Mesodermal cell (in vitro differentiated cells): ENCODE measurements around the gene GID8.

ENCODE experiments used
- H3K27ac ChIP-seq: 2 replicates; pipeline ENCODE4 v1.7.0; 2013; ENCODE audit warnings: mild to moderate bottlenecking, low read depth, low read length, moderate library complexity; ENCODE audit not compliant: severe bottlenecking
- H3K36me3 ChIP-seq: 2 replicates; pipeline ENCODE4 v1.7.1; 2013; ENCODE audit warnings: mild to moderate bottlenecking, low read length, moderate library complexity; ENCODE audit not compliant: control insufficient read depth, insufficient read depth
- H3K4me1 ChIP-seq: one replicate; pipeline ENCODE4 v1.7.1; 2013; ENCODE audit warnings: mild to moderate bottlenecking, low read length; ENCODE audit not compliant: insufficient read depth, control insufficient read depth, poor library complexity, severe bottlenecking
- H3K4me3 ChIP-seq: 2 replicates; pipeline ENCODE4 v1.7.0; 2013; ENCODE audit warnings: low read length, control low read depth, mild to moderate bottlenecking; ENCODE audit not compliant: insufficient read depth, poor library complexity, severe bottlenecking; ENCODE audit errors: extremely low read depth
- H3K9me3 ChIP-seq: 2 replicates; pipeline ENCODE4 v1.7.1; 2013; ENCODE audit warnings: mild to moderate bottlenecking, low read length, moderate library complexity; ENCODE audit not compliant: control insufficient read depth
- whole genome bisulfite sequencing, 2 experiments: methylation state at CpG; one replicate each; pipeline ENCODE4 v1.1.5; 2013; ENCODE audit warnings: missing lambda C conversion rate in 2 of 2; ENCODE audit not compliant: insufficient coverage in 2 of 2; 5-methylcytosine and 5-hydroxymethylcytosine counted together

The GID8 gene

DNA sequence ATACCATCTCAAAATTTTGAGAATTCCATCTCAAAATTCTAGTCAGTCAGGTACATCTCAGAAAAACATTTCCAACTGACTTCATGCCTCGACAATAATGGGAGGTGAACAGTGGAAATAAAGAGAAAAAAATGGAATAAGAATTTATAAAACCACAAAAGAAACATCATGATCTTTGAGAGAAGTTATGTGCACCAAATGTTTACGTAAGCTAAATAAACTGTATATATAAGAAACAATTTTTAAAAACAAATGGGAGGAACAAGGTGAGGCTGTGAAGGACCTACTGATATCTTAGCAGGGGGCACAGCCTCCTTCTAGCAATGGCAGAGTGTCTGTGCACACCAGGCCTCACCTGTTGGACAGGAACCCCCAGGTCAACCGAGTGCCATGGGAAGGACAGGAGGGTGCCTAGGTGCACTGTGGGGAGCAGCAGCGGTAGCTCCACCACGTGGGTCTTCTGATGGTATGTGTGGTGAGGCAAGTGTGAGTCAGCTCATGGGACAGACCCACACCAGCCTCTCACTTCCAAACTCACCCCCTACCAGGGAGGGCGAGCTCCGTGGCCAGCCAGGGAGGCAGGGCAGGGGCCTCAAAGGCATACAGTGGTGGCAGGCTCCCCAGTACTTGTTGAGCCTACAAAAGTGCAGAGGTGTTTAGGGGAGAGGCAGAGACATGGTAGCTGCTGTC, 34.9 kb upstream of the GID8 start:
- 86 to 100% methylated on average over 1 of the region's 7 CpGs for WGBS, 2 experiments
- H3K9me3 ChIP-seq = no peaks in the 10 kb centered on the region
- H3K27ac ChIP-seq = no peak overlapping the region
- H3K4me3 ChIP-seq = no peak overlapping the region
- H3K36me3 ChIP-seq = peaks cover 80% of the 10 kb centered on the region
- H3K4me1 ChIP-seq = no peaks in the 10 kb centered on the region

DNA sequence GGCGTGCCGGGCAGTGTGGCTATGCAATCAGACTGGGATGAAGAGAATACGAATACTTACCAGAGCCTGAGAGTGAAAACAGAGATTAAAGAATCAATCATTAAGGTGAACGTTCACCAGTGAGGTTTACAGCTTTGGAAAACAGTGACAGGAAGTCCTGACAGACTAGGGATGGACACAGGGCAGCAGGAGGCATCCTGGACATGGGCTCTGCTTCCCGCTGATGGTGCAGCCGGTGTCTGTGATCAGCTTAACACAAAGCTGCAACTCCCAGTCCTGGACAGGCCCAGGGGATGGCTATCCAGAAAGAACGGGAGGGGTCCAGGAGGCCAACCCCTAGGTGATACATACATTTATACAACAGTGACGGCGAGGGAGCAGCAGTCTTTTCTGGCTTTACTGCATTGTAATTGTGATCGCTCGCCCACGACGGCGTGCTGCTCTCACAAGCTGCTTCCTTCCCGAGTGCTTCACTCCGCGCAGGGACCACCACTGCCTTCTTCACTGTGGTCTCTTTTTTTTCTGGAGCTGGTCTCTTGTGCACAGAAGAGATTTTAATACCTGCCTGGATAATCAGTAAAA, 32.3 kb upstream of the GID8 start:
- WGBS, 2 experiments = 94 to 99% methylated on average over 17 of the region's 17 CpGs
- peaks cover 95% of the 10 kb centered on the region for H3K36me3 ChIP-seq
- no peaks in the 10 kb centered on the region for H3K4me1 ChIP-seq
- H3K9me3 ChIP-seq = no peaks in the 10 kb centered on the region
- no peak overlapping the region for H3K27ac ChIP-seq
- no peak overlapping the region for H3K4me3 ChIP-seq

DNA sequence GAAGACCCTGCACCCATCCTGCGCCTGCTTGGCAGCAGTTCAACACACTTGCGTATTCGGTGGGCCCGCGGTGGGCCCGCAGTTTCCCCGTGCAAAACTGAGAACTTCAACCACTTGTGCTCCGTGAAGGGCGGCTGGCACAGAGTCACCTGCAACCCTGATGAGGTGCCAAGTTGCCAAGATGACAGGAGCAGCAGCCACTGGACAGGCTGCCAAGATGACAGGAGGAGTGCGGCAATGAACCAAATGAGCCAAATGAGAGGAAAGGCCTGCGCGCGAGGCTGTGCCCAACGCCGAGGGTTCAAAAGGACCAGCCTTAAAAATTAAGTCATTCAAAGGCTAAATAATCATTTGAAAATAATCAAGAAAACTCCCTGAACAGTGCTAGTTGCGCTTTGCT, 31.7 kb upstream of the GID8 start:
- 94 to 97% methylated on average over 16 of the region's 16 CpGs for WGBS, 2 experiments
- Histone ChIP-seq H3K27ac (no peak overlapping the region), H3K9me3 (no peaks in the 10 kb centered on the region), H3K36me3 (peaks cover 99% of the 10 kb centered on the region), H3K4me3 (no peak overlapping the region), H3K4me1 (no peaks in the 10 kb centered on the region)

DNA sequence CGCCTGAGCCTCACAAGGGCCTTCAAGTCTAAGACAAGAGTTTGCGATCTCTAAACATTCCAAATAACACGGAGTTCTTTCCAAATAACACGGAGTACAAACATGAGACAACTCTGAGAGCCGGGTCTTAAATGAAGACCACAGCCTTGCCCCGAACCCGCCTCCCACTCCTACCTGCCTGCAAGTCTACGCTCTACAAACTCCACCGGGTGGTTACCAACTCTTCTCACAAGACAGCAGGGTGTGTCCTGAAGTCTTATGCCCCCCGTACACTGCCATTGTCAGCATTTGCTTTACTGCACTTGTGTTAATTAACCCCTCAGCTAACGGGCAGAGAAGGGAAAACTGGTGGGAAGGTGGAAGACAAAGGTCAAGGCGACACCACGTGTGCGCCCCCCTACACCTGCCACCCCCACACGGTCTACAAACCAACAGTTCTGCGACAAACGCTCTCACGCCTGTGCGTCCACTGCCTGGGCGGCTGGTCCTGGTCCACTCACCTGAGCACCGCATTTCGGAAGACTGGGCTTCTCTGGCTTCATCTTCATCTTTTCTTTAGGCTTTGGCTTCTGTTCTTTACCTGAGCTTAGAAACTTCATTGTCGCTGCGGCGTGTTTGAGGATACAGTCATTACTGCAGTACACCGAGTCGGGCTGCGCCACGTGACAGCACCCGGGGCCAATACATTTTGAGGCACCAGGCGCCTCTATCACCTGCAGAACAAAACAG, 31.1 kb upstream of the GID8 start:
- Histone ChIP-seq H3K36me3 (peaks cover 99% of the 10 kb centered on the region), H3K9me3 (no peaks in the 10 kb centered on the region), H3K4me3 (no peak overlapping the region), H3K4me1 (no peaks in the 10 kb centered on the region), H3K27ac (no peak overlapping the region)
- 95 to 98% methylated on average over 23 to 30 of the region's 31 CpGs for WGBS, 2 experiments

DNA sequence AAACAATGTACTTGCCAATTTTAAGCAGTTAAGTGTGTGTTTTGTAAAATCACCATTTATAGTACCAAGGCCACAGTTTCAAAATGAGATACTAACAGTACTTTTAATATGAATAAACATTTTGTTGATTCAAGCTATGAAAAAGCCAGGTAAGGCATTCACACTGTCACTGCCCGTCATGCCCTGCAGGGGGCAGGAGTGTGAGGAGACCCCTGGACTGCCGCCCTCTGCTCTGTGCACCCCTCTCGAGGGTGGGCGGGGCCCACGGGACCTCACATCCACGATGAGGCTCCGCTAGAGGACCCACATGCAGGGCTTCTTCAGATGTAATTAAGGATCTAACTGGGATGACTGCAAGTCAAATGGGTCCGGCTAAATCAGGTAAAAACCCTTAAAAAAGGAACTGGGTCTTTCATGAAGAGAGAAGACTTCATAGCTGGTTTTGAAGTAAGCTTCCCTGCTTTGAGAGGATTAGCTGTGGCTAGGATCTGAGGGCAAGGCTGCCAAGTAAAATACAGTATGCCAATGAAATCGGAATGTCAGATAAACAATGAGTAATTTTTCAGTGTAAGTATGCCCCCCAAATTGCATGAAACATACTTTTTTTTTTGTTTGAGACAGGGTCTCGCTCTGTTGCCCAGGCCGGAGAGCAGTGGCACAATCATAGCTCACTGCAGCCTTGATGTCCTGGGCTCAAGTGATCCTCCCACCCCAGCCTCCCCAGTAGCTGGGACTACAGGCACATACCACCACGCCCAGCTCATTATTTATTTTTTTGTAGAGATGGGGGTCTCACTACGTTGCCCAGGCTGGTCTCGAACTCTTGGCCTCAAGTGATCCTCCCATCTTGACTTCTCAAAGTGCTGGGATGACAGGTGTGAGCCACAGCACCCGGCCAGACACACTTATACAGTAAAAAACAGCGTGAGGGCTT, 30.3 kb upstream of the GID8 start:
- H3K4me1 ChIP-seq = no peaks in the 10 kb centered on the region
- 85 to 89% methylated on average over 10 to 13 of the region's 16 CpGs for WGBS, 2 experiments
- no peak overlapping the region for H3K27ac ChIP-seq
- no peak overlapping the region for H3K4me3 ChIP-seq
- H3K36me3 ChIP-seq = peaks cover 100% of the 10 kb centered on the region
- no peaks in the 10 kb centered on the region for H3K9me3 ChIP-seq

DNA sequence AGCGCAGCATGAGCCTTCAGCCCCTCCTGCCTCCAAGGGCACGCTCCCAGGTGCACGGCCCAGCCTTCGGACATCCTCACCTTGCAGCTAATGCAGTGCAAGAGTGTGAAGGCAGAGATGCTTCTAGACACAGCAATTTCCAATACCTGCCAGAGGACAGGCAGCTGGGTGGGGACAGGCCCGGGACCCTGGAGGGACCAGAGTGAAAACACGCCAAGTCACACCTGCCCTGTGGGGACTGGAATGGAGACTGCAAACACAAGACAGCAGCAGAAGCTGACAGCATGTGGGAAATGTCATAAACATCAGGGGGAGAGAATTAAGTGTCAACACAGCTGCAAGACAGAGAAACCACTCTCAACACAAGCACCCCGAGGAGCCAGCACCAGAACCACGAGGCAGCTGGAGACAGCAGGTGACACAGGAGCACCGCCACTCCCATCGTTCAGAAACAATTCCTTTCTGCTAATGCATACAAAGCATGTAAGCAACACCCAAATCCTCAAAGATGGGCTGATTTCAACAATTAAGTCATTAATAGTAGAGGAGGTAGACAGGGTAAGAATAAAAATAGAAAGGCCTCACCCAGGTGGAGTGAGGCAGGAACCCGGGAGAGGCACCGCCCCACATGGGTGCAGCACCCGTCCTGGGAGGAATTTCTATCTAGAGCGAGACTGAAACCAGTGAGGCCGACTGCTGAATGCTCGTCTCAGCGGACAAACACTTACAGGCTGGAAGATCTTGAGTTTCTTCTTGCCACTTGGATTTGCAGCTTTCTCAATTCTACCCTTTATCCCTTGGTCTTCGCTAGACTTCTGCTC, 28.8 kb upstream of the GID8 start:
- no peak overlapping the region for H3K27ac ChIP-seq
- no peaks in the 10 kb centered on the region for H3K4me1 ChIP-seq
- 93 to 95% methylated on average over 15 to 16 of the region's 18 CpGs for WGBS, 2 experiments
- peaks cover 99% of the 10 kb centered on the region for H3K36me3 ChIP-seq
- H3K4me3 ChIP-seq = no peak overlapping the region
- no peaks in the 10 kb centered on the region for H3K9me3 ChIP-seq

DNA sequence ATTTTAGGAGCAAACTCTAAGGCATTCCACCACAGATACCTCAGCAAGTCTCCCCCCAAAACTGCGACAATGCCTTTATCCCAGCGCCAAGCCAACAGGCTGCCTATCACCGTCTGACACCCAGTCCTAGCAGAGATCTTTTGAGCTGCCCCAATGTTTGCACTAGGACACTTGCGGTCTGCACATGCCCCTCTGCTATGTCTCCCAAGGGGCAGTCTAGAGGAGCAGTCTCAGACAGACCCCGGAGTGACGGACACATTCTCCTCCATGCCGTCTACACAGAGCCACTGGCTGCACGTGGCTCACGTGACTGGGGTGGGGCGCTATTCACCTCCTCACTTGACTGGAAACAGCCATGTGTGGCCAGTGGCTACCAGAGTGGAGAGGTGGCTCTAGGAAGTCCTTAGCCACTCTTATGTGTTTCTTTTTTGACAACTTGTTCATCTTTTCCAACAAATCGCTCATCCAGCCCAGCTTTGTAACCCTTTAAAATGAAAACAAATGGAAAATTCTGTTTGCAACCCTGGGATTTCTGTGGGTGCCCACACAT, 27.7 kb upstream of the GID8 start:
- Histone ChIP-seq H3K36me3 (peaks cover 91% of the 10 kb centered on the region), H3K27ac (no peak overlapping the region), H3K4me1 (peaks cover 6% of the 10 kb centered on the region), H3K4me3 (no peak overlapping the region), H3K9me3 (no peaks in the 10 kb centered on the region)
- WGBS, 2 experiments = 94 to 95% methylated on average over 11 of the region's 11 CpGs

DNA sequence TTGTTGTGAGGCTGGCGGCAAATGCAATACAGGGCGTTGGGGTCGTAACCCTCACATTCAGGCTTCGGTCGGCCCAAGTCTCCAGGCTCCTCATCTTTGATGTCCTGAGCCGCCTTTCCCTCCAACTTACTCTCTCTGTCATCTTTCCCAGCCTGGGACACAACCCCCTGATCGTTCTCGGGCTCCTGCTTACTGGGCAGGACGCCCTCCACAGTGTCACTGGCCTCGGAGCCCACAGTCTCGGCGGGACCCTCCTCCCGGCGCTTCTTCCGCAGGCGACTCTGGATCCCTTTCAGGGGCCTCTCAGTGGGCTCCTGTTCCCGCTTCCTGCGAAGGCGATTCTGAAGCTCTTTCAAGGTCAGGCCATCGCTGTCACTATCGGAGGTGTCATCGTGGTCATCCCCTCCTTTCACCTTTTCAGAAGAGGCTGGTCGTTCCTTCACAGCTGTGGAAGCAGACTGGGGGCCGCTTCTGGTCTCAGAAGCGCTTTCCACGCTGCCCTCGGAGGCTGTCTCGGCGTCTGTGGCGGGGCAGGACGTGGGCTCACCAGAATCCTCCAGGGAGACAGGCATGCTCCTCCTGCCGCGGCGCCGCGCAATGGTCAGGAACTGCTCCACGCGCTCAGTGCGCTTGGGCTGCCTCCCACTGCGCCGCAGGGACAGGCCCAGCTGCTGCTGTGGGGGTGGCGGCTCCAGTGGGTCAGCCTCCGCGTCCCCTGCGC, 27.0 kb upstream of the GID8 start:
- WGBS, 2 experiments = 96 to 97% methylated on average over 42 to 45 of the region's 45 CpGs
- H3K4me1 ChIP-seq = peaks cover 6% of the 10 kb centered on the region
- peaks cover 84% of the 10 kb centered on the region for H3K36me3 ChIP-seq

DNA sequence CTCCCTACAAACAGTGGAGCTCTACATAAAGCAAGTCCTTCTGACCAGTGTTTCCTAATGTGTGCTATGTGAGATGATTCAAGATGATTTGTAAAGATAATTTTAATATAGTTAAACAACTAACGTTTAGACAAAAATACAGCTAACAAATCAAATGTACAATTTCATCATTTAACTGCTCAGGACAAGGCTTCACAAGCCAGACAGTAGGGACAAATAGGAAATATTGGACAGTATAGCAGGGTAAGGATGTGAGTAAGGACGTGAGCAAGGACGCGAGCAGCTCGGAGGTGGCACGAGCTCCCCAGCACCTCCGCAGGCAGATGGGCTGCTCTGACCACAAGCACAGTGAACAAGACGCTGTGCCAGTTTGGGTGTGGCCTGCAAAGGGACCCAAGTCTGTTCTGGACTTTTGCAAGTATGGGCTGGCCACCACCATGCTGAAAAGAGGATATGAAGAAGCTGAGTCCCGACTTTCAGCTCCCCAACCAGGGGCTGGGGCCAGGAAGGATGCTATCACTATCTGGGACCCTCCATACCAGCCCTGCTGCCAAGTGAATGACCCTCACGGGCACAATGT, 26.2 kb upstream of the GID8 start:
- Histone ChIP-seq H3K9me3 (no peaks in the 10 kb centered on the region), H3K4me3 (no peak overlapping the region), H3K27ac (no peak overlapping the region), H3K36me3 (peaks cover 76% of the 10 kb centered on the region), H3K4me1 (peaks cover 14% of the 10 kb centered on the region)
- WGBS, 2 experiments = 98 to 100% methylated on average over 8 to 9 of the region's 10 CpGs

More for the DNA sequence above, 27.0 kb upstream of the GID8 start:
- H3K27ac ChIP-seq = no peak overlapping the region
- no peak overlapping the region for H3K4me3 ChIP-seq
- H3K9me3 ChIP-seq = no peaks in the 10 kb centered on the region
